Adrenal gland (tissue), 12 donors: ENCODE measurements around the gene GSPT1. TPM values are rescaled to one million over a fixed set of nuclear protein-coding genes. Genes with fewer than 3 reads are reported as not detected.
"Not testable (repeated sequence)": the region's sequence is repeated elsewhere in the genome, so short reads cannot be mapped to it uniquely, and the experiment has no call there.

Source experiments
- DNase-seq, 7 donors: peaks; one replicate each; pipeline ENCODE4 v3.0.0-alpha.2; 2019 to 2020
- H3K27ac ChIP-seq, 5 donors: fragments of 200-600 bp; sonication (generic) in 4 of 5; 1 replicate in 3 of 5; 2 replicates in 2 of 5; pipeline versions ENCODE4 v1.5.1 to v1.8.0; 2016 to 2020; ENCODE audit warnings: mild to moderate bottlenecking in 1 of 5
- H3K27me3 ChIP-seq: fragments of 200-600 bp; 2 replicates; pipeline ENCODE4 v1.8.0; 2021
- H3K36me3 ChIP-seq, 2 donors: fragments of 200-600 bp; replicated peaks in 1 of 2; 1 replicate in 1 of 2; 2 replicates in 1 of 2; pipeline versions ENCODE4 v1.5.1 to v1.8.0; 2018 to 2022
- H3K4me1 ChIP-seq, 2 donors: fragments of 200-600 bp; replicated peaks in 1 of 2; 1 replicate in 1 of 2; 2 replicates in 1 of 2; pipeline versions ENCODE4 v1.5.1 to v1.8.0; 2018 to 2021
- H3K4me3 ChIP-seq, 4 donors: fragments of 200-600 bp; sonication (generic) in 3 of 4; one replicate each; pipeline ENCODE4 v1.5.1; 2016 to 2018
- H3K9me3 ChIP-seq, 3 donors: fragments of 200-600 bp; sonication (generic) in 1 of 3; replicated peaks in 1 of 3; 1 replicate in 2 of 3; 2 replicates in 1 of 3; pipeline versions ENCODE4 v1.5.1 to v1.8.0; 2016 to 2021
- CTCF ChIP-seq, 6 experiments: fragments of 450-650 bp in 4 of 6; fragments of 200-600 bp in 2 of 6; sonication (generic) in 1 of 6; IDR thresholded peaks; 1 replicate in 5 of 6; 2 replicates in 1 of 6; pipeline versions ENCODE4 v1.5.1 to v1.8.0; 2016 to 2021; ENCODE audit warnings: antibody characterized with exemption in 6 of 6, mild to moderate bottlenecking in 2 of 6, moderate library complexity in 1 of 6
- POLR2A ChIP-seq, 2 donors: fragments of 450-650 bp; IDR thresholded peaks; one replicate each; pipeline ENCODE4 v1.6.1; 2017; ENCODE audit warnings: antibody characterized with exemption in 2 of 2, mild to moderate bottlenecking in 2 of 2, moderate library complexity in 1 of 2
- WGBS, 4 donors: extraction: QIAGEN DNeasy Blood & Tissue Kit in 2 of 4; methylation state at CpG; one replicate each; pipeline versions ENCODE4 v1.1.5 to v1.1.7; 2013 to 2017; 5-methylcytosine and 5-hydroxymethylcytosine counted together
- intact Hi-C, 2 donors: fragments of 100-400 bp; cut with DNase I; formaldehyde crosslinking; loops; one replicate each; pipeline versions ENCODE4 v1.14.1 to v1.15.0; 2022 to 2023
- polyA plus RNA-seq, 3 donors: library from polyadenylated mRNA; stranded (reverse); fragments of 200-250 nt in 2 of 3; fragments of 350-450 nt in 1 of 3; fragmentation: Illumina TruSeq in 1 of 3; extraction: RNeasy Lipid Tissue Mini Kit (QIAGEN cat#74804) in 1 of 3; gene quantifications; one replicate each; pipeline ENCODE4 v1.2.3, GENCODE V29; 2013 to 2014
- total RNA-seq, 9 donors: library from RNA; depleted of rRNA in 4 of 9; stranded (reverse); fragments of >200 nt in 4 of 9; fragments of 120-200 nt in 1 of 9; fragmentation: NEBNext Ultra II Directional in 1 of 9; extraction: Animal tissue kit (Norgen Biotek cat#: 25700) in 1 of 9; gene quantifications; one replicate each; pipeline versions ENCODE4 v1.1.0 to v1.2.4, GENCODE V29; 2013 to 2023
- donor health status: healthy with polysubstance abuse.
- donor health status: Bipolar disorder and iron deficiency.
- donor health status: DM: yes; HTN: yes; CAD: no.
- donor health status: DM: no; HTN: no; CAD: no.
- donor health status: DM: no; HTN: no; CAD: no.
- donor health status: DM: yes; HTN: yes; CAD: no.

The GSPT1 gene
- total and polyA plus RNA-seq, 12 donors, result 21.1 to 246 (median 98.3) TPM

- DNase-seq, result peak; percentile 25 to 65 (median 41)
- intact Hi-C loops, result no loop called here
- Histone ChIP-seq H3K27me3 (no peaks in the 10 kb centered on the region), H3K4me3 (no peak overlapping the region), H3K4me1 (no peaks in the 10 kb centered on the region), H3K36me3 (no peaks in the 10 kb centered on the region), H3K27ac (no peak overlapping the region), H3K9me3 (no peaks in the 10 kb centered on the region)
- TF ChIP-seq CTCF (IDR thresholded peaks at IDR 0.05), result peak in 5 of 6 experiments; percentile 30 to 56 (median 51)
- no peak for TF ChIP-seq POLR2A (IDR thresholded peaks at IDR 0.05)
- WGBS, 4 donors, result 0 to 19% (median 17%) methylated on average over 3 to 4 of the region's 4 CpGs
Measured at GRCh38 chr16:11949527-11949926, 33.8 kb upstream of the GSPT1 start.

GRCh38 chr16:11948819-11949218, 33.1 kb upstream of the GSPT1 start:
- 88 to 91% (median 89%) methylated on average over 5 of the region's 5 CpGs for WGBS, 4 donors
- no peak overlapping the region for H3K4me3 ChIP-seq
- H3K4me1 ChIP-seq, result no peaks in the 10 kb centered on the region
- intact Hi-C loops, result no loop called here
- no peaks in the 10 kb centered on the region for H3K9me3 ChIP-seq
- DNase-seq, result peak in 1 of 7 donors; percentile 4
- no peak overlapping the region for H3K27ac ChIP-seq
- no peaks in the 10 kb centered on the region for H3K27me3 ChIP-seq
- H3K36me3 ChIP-seq, result no peaks in the 10 kb centered on the region
- TF ChIP-seq POLR2A (IDR thresholded peaks at IDR 0.05), result no peak
- TF ChIP-seq CTCF (IDR thresholded peaks at IDR 0.05), result no peak

- Histone ChIP-seq H3K9me3 (no peaks in the 10 kb centered on the region), H3K4me1 (no peaks in the 10 kb centered on the region), H3K27ac (no peak overlapping the region), H3K36me3 (no peaks in the 10 kb centered on the region), H3K27me3 (no peaks in the 10 kb centered on the region), H3K4me3 (no peak overlapping the region)
- no peak for DNase-seq
- TF ChIP-seq CTCF (IDR thresholded peaks at IDR 0.05) (no peak), POLR2A (IDR thresholded peaks at IDR 0.05) (no peak)
- intact Hi-C loops, result no loop called here
- 78 to 85% (median 81%) methylated on average over 3 of the region's 3 CpGs for WGBS, 4 donors
Measured at GRCh38 chr16:11946433-11946832, 30.7 kb upstream of the GSPT1 start.

GRCh38 chr16:11941945-11942344, 26.2 kb upstream of the GSPT1 start, which contains the start of gene NPIPB2:
NPIPB2 (minus strand) TSS chr16:11942045; CDS start chr16:11942045, 0 bp downstream.
- H3K4me3 ChIP-seq, H3K9me3 ChIP-seq, DNase-seq, H3K27me3 ChIP-seq, intact Hi-C loops, H3K27ac ChIP-seq, H3K4me1 ChIP-seq, H3K36me3 ChIP-seq: not testable (repeated sequence)
- 79 to 100% (median 97%) methylated on average over 2 to 3 of the region's 4 CpGs for WGBS, 4 donors

- H3K27ac ChIP-seq, H3K36me3 ChIP-seq, H3K4me1 ChIP-seq, DNase-seq, intact Hi-C loops, H3K4me3 ChIP-seq, H3K9me3 ChIP-seq, H3K27me3 ChIP-seq: not testable (repeated sequence)
- WGBS, 4 donors, result 83 to 87% (median 86%) methylated on average over 10 to 13 of the region's 13 CpGs
Measured at GRCh38 chr16:11927350-11927749, 11.6 kb upstream of the GSPT1 start.

GRCh38 chr16:11924046-11924445, 8.3 kb upstream of the GSPT1 start:
- H3K4me1 ChIP-seq, DNase-seq, H3K4me3 ChIP-seq, H3K27ac ChIP-seq, intact Hi-C loops, H3K36me3 ChIP-seq, H3K27me3 ChIP-seq, H3K9me3 ChIP-seq: not testable (repeated sequence)
- 83 to 87% (median 86%) methylated on average over 10 of the region's 10 CpGs for WGBS, 4 donors
